ENCODE results near the gene SLC5A4.
"Not testable (repeated sequence)": the region's sequence is repeated elsewhere in the genome, so short reads cannot be mapped to it uniquely, and the experiment has no call there.

Gene SLC5A4

DNA sequence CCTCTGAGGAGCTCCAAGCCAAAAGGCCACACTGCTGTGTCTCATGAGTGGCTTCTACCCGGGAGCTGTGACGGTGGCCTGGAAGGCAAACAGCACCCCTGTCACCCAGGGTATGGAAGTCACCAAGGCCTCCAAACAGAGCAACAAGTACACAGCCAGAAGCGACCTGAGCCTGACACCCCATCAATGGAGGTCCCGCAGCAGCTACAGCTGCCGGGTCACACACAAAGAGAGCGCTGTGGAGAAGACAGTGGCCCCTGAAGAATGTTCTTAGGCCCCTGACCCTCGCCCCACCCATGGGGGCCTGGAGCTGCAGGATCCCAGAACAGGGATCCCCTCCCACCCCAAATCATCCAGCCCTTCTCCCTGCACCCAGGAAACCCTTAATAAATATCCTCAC lies 55.2 kb downstream of the SLC5A4 start:
- no peak for DNase-seq (ENCODE audit: low spot score)

DNA sequence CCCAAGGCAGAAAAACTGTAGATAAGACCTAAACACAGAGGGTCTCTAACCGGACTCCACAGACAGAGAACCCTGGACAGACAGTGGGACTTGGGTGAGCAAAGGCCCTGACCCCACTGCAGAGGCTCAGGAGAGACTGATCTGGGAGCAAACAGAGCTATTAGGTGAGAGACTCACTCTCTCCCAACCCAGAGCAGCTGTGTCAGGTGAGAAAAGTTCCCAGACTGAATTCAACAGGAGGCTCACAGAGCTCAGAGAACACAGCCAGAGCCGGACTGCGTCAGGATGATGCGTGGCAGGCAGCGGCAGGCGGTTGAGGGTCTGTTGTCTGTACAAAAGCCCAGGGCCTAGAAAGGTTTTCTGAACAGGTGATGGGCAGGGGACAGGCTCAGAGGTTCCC lies 55.8 kb downstream of the SLC5A4 start:
- no peak for DNase-seq (ENCODE audit: low spot score)

DNA sequence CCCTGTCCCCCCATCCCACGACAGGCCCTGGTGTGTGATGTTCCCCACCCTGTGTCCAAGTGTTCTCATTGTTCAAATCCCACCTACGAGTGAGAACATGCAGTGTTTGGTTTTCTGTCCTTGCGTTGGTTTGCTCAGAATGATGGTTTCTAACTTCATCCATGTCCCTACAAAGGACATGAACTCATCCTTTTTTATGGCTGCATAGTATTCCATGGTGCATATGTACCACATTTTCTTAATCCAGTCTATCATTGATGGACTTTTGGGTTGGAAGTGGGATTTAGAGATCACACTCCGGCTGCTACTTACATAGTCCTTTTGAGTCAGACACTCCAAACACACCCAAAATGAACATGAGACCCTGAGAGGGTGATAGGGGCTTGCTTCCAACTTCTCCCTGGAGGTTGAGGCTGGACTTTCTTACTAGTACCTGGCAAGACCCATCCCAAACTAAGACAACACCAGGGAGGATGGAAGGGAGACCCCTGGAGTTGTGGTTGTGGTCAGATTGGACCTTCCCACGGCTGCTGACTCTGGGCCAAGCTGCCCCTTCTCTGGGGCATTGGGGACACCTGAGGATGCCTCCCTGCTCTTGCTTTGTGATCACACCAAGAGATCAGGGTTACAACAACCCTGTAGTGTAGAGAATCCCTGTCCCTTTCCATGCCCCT lies 57.5 kb downstream of the SLC5A4 start:
- DNase-seq (ENCODE audit: low spot score) = not testable (repeated sequence)

DNA sequence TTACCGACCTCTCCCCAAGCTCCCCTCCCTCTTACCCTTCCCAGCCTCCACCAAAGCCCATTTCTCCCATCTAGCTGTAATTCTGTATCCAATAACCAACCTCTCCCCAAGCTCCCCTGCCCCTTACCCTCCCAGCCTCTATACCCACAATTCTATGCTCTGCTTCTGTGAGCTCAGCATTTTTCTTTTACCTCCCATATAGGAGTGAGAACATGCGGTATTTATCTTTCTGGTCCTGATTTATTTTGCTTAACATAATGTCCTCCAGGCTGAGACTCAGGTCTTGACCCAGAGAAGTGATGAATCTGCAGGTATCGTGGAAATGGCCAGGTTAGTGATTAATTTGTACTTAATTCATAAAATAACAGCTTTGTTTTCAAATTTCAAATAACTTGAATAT lies 59.2 kb downstream of the SLC5A4 start:
- DNase-seq (ENCODE audit: low spot score) = not testable (repeated sequence)

DNA sequence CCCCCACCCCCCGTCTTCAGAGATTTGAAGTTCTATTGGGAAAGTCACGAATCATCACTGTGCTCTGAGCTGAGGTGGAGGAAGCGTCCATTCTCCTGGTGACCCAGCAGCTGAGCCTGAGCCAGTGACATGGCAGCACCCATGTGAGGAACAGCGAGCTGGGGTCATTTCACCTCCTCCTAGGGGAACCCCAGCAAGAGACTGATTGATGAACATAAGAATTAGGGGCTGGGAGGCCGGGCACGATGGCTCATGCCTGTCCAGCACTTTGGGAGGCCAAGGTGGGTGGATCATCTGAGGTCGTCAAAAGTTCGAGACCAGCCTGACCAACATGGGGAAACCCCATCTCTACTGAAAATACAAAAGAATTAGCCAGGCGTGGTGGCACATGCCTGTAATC lies 61.8 kb downstream of the SLC5A4 start:
- not testable (repeated sequence) for DNase-seq (ENCODE audit: low spot score)

DNA sequence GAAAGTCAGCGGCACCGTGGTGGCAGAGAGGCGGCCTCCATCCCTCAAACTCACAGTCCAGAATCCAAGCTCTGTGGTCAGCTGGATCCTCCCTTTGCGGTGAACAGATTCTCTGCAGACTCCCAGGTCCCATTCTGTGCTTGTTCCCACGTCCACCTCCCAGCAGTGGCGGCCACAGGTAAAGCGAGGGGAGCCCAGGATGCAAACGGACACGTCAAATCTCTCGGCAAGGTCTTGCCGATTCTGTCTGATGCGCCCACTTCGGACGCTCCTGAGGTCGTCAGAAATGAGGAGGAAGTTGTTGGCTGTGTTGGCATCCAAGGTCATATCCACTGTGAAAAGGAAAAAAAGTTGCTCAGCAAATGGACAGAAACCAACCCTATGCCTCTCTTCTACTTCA lies 64.1 kb downstream of the SLC5A4 start:
- not testable (repeated sequence) for DNase-seq (ENCODE audit: low spot score)

DNA sequence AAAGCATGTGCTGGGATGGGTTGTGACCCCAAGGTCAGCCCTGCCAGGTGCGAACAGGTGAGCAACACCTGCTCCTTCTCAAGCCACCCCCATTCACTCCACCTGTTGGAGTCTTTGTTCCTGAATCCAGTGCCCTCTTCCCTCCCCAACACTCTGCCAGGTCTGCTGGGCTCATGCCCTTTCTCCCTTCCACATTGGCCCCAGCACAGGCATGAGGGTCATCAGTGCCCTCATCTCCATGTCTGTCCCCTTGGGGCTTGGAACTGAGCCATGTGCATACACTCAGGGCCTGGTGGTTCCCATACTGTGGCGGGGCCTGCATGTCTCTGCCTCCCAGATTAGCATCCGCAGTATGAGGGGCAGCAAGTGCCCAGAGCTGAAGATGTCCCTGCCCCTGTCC lies 69.3 kb downstream of the SLC5A4 start:
- DNase-seq (ENCODE audit: low spot score) = no peak

DNA sequence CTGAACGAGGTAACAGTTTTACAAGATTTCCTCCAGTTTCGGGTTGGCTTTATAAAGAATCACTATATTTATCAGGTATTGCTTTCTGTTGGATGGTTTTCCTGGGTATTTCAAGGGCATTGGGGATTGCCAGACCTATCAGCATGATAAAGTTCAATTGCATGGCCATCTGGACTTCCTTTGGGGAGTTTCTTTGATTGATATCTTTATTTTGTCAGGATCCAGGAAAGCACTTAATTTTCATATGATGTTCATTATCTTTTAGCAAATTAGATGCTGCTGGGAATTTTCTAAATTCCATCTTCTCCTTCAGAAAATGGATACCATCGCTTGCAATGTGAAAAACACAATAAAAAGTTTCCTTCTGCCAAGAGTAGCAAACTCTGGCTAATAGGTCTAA lies 71.5 kb downstream of the SLC5A4 start:
- no peak for DNase-seq (ENCODE audit: low spot score)

DNA sequence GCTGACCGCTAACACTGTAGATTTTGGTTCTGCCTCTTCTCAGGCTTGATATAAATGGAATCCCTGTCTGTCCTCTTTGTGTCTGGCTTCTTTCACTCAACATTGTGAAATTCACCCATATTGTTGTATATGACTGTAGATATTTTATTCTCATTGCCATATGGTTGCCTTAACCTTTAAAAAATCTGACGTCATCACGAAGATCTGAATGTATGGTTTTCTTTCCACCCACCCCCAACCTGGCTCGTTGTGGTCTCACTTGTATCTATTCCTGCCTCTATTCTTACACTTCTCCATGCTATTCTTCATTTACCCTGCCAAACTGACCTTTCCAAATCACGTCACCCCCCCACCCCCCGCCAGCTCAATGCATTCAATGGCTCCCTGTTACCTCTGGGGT lies 74.1 kb downstream of the SLC5A4 start:
- no peak for DNase-seq (ENCODE audit: low spot score)

DNA sequence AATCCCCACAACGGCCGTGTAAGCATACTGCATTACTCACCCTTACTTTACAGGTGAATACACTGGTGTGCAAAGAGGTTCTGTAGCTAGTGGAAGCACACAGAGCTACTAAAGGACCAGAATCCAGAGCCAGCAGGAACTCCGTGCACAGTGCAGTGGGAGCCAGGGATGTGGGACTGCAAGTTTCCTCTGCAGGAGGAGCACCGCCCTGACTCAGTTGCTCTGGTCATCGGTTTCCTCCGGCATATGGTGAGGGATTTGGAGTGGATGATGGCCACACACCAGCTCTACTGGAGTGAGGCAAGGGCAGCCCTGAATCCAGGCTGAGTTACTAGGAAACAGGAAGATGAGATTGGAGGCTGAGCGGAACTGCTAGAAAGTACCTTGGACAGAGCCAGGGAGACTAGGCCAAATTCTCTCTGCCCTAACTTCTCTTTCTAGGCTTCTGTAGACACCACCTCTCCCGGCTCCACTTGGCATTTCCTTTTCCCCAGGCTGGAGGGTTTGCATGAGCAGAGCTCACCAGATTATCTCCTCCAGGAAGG lies 77.9 kb downstream of the SLC5A4 start:
- no peak for DNase-seq (ENCODE audit: low spot score)

DNA sequence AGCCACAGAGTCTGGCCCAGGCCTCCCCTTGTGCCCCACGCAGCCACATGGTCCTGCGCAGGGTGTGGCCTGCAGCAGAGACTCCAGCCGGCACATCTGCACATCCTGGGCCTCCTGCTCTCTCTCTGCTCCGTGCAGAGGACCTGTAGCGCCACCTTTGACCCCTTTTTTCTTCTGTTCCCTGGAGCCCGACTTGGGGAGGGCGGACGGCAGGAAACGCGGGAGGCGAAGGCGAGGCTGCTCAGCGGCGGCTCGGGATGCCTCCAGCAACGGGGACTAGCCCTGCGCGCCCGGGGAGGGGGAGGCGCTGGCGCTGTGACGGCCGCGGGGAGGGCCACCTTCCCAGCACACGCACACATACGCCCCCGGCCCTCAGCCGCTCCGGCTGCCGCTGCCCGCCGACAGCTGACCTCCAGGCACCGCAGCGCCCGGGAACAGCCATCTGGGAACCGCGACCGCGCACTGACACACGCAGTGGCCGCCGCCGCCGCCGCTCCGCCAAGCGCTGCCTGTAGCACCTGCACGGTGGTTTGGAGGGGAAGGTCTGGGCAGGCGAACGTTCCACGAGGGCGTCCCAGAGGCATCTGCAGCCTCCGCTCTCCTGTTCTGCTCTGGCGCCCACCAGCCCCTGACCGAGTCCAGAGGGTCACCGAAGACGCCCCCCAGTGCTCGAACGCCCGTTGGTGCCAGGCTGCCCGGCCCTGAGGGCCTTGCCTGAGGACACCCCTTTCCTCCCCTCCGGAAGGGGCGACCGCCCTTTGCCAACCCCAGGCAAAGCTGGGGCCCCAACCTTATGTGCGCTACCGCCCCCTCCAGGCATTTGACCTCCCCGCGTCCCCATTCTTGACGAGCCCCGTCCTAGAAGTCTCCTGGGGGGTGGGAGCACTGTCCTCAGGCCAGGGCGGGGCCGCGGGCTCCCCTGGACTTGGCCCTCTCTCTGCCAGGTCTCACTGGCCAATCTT lies 79.2 kb downstream of the SLC5A4 start:
- DNase-seq (ENCODE audit: low spot score) = no peak

DNA sequence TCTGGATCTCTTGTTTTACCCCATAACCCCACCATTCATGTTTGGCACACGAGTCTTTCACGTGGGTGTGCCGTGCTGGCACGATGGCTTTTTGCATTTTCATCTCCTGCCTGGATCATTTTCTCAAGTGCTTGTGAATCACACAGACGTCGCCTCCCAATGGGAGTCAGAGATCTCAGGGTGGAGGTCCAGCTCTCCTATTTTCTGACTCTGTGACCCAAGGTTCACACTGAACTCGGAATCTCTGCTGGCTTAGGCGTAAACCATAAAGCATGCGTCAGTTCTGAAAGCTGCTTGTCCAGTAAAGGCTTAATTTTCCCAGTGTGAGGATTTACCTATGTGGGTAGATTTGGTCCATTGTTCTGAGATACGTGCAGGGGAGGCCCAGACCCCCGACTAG lies 80.0 kb downstream of the SLC5A4 start:
- no peak for DNase-seq (ENCODE audit: low spot score)
